GM12872 (cell line): Measurements from ENCODE around the gene COMP.

Source experiments
- TF ChIP-seq, protein P1 (sequence below): IDR thresholded peaks from 3 replicates; pipeline ENCODE4 v1.5.1; 2011; ENCODE audit warnings: low read depth, mild to moderate bottlenecking, low read length, moderate library complexity; ENCODE audit not compliant: insufficient read depth

COMP gene

DNA sequence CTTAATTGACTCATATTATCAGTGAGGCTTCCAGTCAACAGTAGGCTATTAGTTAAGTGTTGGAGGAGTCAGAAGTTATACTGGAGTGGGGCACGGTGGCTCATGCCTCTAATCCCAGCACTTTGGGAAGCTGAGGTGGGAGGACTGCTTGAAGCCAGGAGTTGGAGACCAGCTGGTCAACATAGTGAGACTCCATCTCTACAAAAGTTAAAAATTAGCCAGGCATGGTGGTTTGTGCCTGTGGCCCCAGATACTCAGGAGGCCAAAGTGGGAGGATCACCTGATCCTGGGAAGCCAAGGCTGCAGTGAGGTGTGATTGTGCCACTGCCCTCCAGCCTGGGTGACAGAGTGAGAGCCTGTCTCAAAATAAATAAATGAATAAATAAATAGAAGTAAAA, 53.2 kb downstream of the COMP start:
- TF ChIP-seq, protein P1, sequence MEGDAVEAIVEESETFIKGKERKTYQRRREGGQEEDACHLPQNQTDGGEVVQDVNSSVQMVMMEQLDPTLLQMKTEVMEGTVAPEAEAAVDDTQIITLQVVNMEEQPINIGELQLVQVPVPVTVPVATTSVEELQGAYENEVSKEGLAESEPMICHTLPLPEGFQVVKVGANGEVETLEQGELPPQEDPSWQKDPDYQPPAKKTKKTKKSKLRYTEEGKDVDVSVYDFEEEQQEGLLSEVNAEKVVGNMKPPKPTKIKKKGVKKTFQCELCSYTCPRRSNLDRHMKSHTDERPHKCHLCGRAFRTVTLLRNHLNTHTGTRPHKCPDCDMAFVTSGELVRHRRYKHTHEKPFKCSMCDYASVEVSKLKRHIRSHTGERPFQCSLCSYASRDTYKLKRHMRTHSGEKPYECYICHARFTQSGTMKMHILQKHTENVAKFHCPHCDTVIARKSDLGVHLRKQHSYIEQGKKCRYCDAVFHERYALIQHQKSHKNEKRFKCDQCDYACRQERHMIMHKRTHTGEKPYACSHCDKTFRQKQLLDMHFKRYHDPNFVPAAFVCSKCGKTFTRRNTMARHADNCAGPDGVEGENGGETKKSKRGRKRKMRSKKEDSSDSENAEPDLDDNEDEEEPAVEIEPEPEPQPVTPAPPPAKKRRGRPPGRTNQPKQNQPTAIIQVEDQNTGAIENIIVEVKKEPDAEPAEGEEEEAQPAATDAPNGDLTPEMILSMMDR: no peak

DNA sequence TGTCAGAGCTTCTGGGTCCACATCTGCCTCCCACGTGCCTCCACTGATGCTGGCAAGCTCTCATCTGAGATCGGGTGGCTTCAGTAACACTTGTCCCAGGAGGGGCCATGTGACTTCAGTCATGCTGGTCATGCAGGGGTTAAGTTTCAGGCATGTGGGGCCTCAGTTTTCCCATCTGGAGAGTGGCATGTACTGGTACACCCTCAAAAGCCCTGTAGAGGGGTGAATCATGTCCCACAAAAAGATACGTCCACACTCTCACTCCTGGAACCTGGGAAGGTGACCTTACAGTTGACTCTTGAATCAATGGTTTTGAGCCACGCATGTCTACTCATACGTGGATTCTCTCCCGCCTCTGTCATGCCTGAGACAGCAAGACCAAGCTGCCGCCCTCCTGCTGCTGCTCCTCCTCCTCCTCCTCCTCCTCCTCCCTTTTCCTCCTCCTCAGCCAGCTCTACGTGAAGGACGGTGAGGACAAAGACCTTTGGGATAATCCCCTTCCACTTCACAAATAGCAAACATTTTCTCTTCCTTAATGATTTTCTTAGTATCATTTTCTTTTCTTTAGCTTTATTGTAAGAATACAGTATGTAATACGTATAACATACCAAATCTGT, 53.7 kb downstream of the COMP start:
- TF ChIP-seq, protein P1: no peak

DNA sequence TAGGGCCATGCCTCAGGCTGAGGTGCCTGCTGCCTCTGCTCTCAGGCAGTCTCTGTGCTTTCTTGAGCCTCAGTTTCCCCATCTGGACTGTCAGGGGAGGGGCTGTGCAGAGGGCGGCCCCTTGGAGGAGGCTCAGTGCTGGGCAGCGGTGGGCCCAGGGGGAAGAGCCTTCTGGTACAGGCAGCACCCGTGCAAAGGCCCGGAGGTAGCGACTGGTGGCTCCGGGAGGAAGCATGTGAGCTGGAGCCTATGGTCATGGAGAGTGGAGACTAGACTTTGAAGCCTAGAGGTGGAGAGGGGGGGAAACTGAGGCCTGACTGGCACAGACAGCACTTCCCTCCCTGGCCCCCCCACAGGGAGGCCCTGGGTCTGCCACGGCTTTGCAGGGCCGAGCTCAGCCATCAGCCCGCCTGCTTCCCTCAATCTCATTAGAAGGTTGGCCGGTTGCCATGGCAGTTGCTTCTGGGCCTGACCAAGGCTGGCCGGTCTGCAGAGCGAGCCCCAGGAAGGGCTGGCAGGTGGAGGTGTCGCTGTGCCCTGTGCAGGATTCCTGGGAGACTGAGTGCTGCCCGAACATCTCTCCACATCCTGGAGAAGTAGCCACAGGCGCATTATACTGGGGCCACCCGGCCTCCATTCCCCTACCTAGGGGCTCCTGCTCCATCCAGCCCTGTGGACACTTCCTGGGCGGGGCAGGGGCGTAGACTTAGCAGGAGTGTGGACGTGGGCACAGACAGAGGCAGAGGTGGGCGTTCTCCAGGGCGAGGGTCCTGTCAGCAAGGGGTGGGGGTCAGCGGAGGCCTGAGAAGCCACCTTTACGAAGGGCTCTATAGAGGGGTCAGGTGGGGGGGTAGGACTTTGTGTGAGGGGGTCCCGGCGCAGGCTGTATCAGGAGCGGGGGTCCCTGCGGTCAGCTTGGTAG, 54.4 kb downstream of the COMP start:
- TF ChIP-seq, protein P1: no peak

DNA sequence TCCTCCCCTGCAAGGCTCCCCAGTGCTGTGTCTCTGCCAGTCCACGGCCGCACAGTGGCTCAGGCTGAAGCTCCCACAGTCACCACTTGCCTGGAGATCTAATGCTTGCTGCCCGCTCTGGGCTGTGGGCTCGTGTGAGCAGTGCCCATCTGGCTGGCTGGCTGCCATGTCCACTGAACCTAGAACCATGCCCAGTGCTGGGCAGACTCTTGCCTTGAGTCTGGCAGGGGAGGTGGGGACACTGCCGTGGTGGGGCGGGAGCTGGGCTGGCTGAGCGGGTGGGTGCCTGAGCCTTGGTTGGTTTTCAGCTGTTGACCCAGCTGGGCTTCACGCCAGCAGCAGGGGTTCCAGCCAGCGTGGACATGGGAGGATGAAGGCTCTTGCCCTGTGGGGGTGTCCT, 55.4 kb downstream of the COMP start:
- TF ChIP-seq, protein P1: no peak

DNA sequence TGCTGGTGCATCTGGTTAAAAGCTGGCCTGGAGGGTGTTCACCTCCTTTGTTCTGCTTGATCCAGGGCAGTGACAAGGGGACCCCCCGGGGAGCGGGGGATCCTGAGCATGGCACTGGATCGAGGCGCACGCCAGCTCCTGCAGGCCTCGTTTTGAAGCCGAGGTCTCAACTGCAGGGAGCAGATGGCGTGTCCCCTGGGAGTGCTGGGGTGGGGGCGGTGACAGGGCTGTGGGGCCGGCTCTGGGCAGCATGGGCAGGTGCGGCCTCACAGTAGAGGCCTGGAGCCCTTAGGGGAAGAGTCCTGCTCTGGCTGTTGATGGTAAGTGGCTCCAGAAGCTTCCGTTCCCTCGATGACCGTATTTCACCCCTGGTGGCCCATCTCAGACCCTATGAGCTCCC, 55.8 kb downstream of the COMP start:
- TF ChIP-seq, protein P1: no peak

DNA sequence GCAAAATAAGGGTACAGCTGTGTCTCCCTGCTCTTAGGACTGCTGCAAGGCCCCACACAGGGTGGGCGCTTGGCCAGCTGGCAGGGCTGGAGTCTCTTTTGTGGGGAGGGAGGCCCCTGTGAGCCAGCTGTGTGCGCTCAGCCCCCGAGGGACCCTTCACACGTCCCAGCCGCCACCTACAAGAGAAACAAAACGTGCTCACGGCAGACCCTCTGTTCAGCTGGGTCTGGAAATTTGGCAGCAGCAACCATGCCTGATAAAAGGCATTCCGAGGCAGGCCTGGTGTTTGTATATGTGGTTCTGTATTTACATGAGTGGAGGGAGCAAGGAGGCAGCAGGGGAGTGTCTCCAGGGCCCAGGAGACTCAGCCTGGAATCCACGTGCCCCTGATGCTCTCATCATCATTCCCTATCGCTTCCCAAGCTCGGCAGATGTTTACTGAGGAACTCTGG, 57.9 kb downstream of the COMP start:
- TF ChIP-seq, protein P1: no peak
